GM13976 (cell line): Measurements from ENCODE around the gene AADAC.
A peak's percentile ranks its signal among the peaks of the same experiment; 100 is the strongest.
"Not testable (repeated sequence)": the region's sequence is repeated elsewhere in the genome, so short reads cannot be mapped to it uniquely, and the experiment has no call there.

Experiments
- DNase-seq: peaks from one replicate; pipeline ENCODE4 v3.0.0; 2012; ENCODE audit warnings: low spot score
- in situ Hi-C: fragments of 300-500 bp; cut with MboI; formaldehyde crosslinking; loops from one replicate; pipeline ENCODE4 v1.12.0; 2022; ENCODE audit warnings: low sequenced_read_pairs, mixed read lengths, inconsistent platforms; ENCODE audit not compliant: unreplicated experiment
- TF ChIP-seq, protein P1 (sequence below): IDR thresholded peaks from 2 replicates; pipeline ENCODE4 v1.5.1; 2012; ENCODE audit warnings: borderline replicate concordance, mild to moderate bottlenecking; ENCODE audit not compliant: insufficient read depth; ENCODE audit errors: extremely low read depth, missing control alignments, control extremely low read depth

The AADAC gene

GRCh38 chr3:151871639-151872468 is 57.9 kb downstream of the AADAC start:
- in situ Hi-C loops = no loop called here
- TF ChIP-seq, protein P1, sequence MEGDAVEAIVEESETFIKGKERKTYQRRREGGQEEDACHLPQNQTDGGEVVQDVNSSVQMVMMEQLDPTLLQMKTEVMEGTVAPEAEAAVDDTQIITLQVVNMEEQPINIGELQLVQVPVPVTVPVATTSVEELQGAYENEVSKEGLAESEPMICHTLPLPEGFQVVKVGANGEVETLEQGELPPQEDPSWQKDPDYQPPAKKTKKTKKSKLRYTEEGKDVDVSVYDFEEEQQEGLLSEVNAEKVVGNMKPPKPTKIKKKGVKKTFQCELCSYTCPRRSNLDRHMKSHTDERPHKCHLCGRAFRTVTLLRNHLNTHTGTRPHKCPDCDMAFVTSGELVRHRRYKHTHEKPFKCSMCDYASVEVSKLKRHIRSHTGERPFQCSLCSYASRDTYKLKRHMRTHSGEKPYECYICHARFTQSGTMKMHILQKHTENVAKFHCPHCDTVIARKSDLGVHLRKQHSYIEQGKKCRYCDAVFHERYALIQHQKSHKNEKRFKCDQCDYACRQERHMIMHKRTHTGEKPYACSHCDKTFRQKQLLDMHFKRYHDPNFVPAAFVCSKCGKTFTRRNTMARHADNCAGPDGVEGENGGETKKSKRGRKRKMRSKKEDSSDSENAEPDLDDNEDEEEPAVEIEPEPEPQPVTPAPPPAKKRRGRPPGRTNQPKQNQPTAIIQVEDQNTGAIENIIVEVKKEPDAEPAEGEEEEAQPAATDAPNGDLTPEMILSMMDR = no peak
- DNase-seq = peak; percentile 45

DNA sequence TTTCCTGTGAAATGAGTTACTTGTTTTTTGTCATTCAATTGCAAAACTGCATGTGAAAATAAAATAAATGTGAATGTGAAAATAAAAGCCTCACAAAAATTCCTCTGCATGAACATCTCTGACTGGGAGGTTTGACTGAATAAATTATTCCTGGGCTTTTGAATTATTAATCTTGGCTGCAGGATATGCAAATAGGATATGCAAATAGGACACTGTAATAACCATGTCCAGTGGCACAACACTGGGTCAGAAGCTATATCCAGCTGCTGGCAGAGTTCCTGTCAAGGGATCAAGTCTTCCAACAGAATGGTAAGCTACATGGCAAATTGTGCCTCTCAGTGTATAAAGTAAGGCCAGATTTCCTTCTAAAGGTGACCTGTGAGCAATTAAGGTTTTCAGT is 59.5 kb downstream of the AADAC start, which contains the start of gene SUCNR1:
SUCNR1 (plus strand) TSS at position 246 of the 400 bp plus-strand sequence. CDS start 6,250 bp downstream, outside the sequence.
- in situ Hi-C loops = no loop called here
- no peak for DNase-seq
- TF ChIP-seq, protein P1 = no peak

- in situ Hi-C loops = not testable (repeated sequence)
Measured at GRCh38 chr3:151874079-151874478, 60.2 kb downstream of the AADAC start.

GRCh38 chr3:151875759-151876158 is 61.8 kb downstream of the AADAC start:
- TF ChIP-seq, protein P1 = no peak
- DNase-seq = no peak
- in situ Hi-C loops = no loop called here

More at GRCh38 chr3:151874079-151874478, 60.2 kb downstream of the AADAC start:
- not testable (repeated sequence) for DNase-seq

GRCh38 chr3:151877269-151877668 is 63.4 kb downstream of the AADAC start:
- in situ Hi-C loops = no loop called here
- TF ChIP-seq, protein P1 = no peak

More at GRCh38 chr3:151877269-151877668, 63.4 kb downstream of the AADAC start:
- DNase-seq = no peak
